Neural cell (in vitro differentiated cells): ENCODE measurements around the gene MEMO1. TPM values are rescaled to one million over a fixed set of nuclear protein-coding genes. Genes with fewer than 3 reads are reported as not detected.

Experiments used
- H2AFZ ChIP-seq: fragments of 200-600, 300-800 bp; sonication (generic), shearing (Covaris generic); 2 replicates; pipeline ENCODE4 v1.6.0; 2014; ENCODE audit warnings: low read depth, mild to moderate bottlenecking, antibody characterized with exemption, low read length, moderate library complexity
- H3F3A ChIP-seq: fragments of 200-600 bp; shearing (Covaris generic); 2 replicates; pipeline ENCODE4 v1.6.1; 2016; ENCODE audit warnings: mild to moderate bottlenecking, moderate library complexity, mixed read lengths, antibody characterized with exemption, low read length; ENCODE audit not compliant: insufficient read depth, poor library complexity, severe bottlenecking
- H3K27ac ChIP-seq: fragments of 200-600, 300-800 bp; sonication (generic), shearing (Covaris generic); 2 replicates; pipeline ENCODE4 v1.5.1; 2014; ENCODE audit warnings: mild to moderate bottlenecking, low read length, moderate library complexity
- H3K27me3 ChIP-seq: fragments of 300-800, 200-600 bp; sonication (generic), shearing (Covaris generic); 2 replicates; pipeline ENCODE4 v1.6.0; 2014; ENCODE audit warnings: mild to moderate bottlenecking, low read depth, low read length, moderate library complexity; ENCODE audit not compliant: insufficient read depth
- H3K36me3 ChIP-seq: fragments of 300-800, 200-600 bp; sonication (generic), shearing (Covaris generic); 2 replicates; pipeline ENCODE4 v1.5.1; 2014; ENCODE audit warnings: mild to moderate bottlenecking, antibody characterized with exemption, low read length, moderate library complexity; ENCODE audit not compliant: insufficient read depth
- H3K4me2 ChIP-seq: fragments of 300-800, 200-600 bp; sonication (generic), shearing (Covaris generic); 2 replicates; pipeline ENCODE4 v1.6.0; 2014; ENCODE audit warnings: mild to moderate bottlenecking, low read length
- H3K4me3 ChIP-seq: fragments of 300-800, 200-600 bp; sonication (generic), shearing (Covaris generic); 2 replicates; pipeline ENCODE4 v1.5.1; 2014; ENCODE audit warnings: mild to moderate bottlenecking, low read length, moderate library complexity
- H3K79me2 ChIP-seq: fragments of 200-600 bp; shearing (Covaris generic); replicated peaks from 2 replicates; pipeline ENCODE4 v1.6.0; 2014; ENCODE audit warnings: mild to moderate bottlenecking, low read length, moderate library complexity; ENCODE audit not compliant: insufficient read depth
- H3K9ac ChIP-seq: fragments of 300-800, 200-600 bp; sonication (generic), shearing (Covaris generic); 2 replicates; pipeline ENCODE4 v1.6.1; 2016; ENCODE audit warnings: mild to moderate bottlenecking, low read length, mixed read lengths
- H3K9me2 ChIP-seq: fragments of 200-600 bp; shearing (Covaris generic); 2 replicates; pipeline ENCODE4 v1.6.1; 2016; ENCODE audit warnings: mild to moderate bottlenecking, low read length, mixed read lengths; ENCODE audit not compliant: insufficient read depth
- H3K9me3 ChIP-seq: fragments of 200-600, 300-800 bp; sonication (generic), shearing (Covaris generic); 2 replicates; pipeline ENCODE4 v1.6.1; 2016; ENCODE audit warnings: mild to moderate bottlenecking, mixed run types, low read length, moderate library complexity, mixed read lengths
- H4K20me1 ChIP-seq: fragments of 200-600 bp; shearing (Covaris generic); 2 replicates; pipeline ENCODE4 v1.6.1; 2016; ENCODE audit warnings: mild to moderate bottlenecking, mixed run types; ENCODE audit not compliant: insufficient read depth
- CTCF ChIP-seq: fragments of 450-650 bp; IDR thresholded peaks from 2 replicates; pipeline ENCODE4 v1.5.1; 2014; ENCODE audit warnings: antibody characterized with exemption, mild to moderate bottlenecking, moderate library complexity; ENCODE audit not compliant: poor library complexity, severe bottlenecking
- EP300 ChIP-seq: fragments of 450-650 bp; conservative IDR thresholded peaks from 2 replicates; pipeline ENCODE4 v1.6.1; 2014; ENCODE audit warnings: antibody characterized with exemption, mild to moderate bottlenecking, moderate library complexity; ENCODE audit not compliant: poor library complexity, severe bottlenecking
- EZH2 ChIP-seq: fragments of 200-600, 300-800 bp; shearing (Covaris generic), sonication (generic); IDR thresholded peaks from 2 replicates; pipeline ENCODE4 v1.6.1; 2014; ENCODE audit warnings: antibody characterized with exemption, low read length, borderline replicate concordance, mild to moderate bottlenecking; ENCODE audit not compliant: insufficient read depth, poor library complexity, severe bottlenecking
- MXI1 ChIP-seq: fragments of 450-650 bp; conservative IDR thresholded peaks from 2 replicates; pipeline ENCODE4 v1.6.1; 2014; ENCODE audit warnings: antibody characterized with exemption, mild to moderate bottlenecking; ENCODE audit not compliant: poor library complexity, severe bottlenecking
- POLR2AphosphoS5 ChIP-seq: IDR thresholded peaks from 2 replicates; pipeline ENCODE4 v1.6.1; 2012
- RAD21 ChIP-seq: fragments of 450-650 bp; conservative IDR thresholded peaks from 2 replicates; pipeline ENCODE4 v1.6.1; 2014; ENCODE audit warnings: antibody characterized with exemption, mild to moderate bottlenecking, moderate library complexity
- SMC3 ChIP-seq: fragments of 450-650 bp; conservative IDR thresholded peaks from 2 replicates; pipeline ENCODE4 v1.6.1; 2014; ENCODE audit warnings: antibody characterized with exemption, mild to moderate bottlenecking, moderate library complexity; ENCODE audit not compliant: poor library complexity
- TAF1 ChIP-seq: IDR thresholded peaks from 2 replicates; pipeline ENCODE4 v1.6.1; 2012; ENCODE audit warnings: low read depth
- polyA plus RNA-seq: library from polyadenylated mRNA; depleted of rRNA; stranded (reverse); fragments of >200 nt; gene quantifications from 2 replicates; pipeline ENCODE4 v1.2.3, GENCODE V29; 2014
- TF ChIP-seq, protein P1 (sequence below): IDR thresholded peaks from 2 replicates; pipeline ENCODE4 v1.6.1; 2012; ENCODE audit warnings: borderline replicate concordance

Gene MEMO1
- polyA plus RNA-seq, 1 donor from 2014 or later, result 124 TPM

DNA sequence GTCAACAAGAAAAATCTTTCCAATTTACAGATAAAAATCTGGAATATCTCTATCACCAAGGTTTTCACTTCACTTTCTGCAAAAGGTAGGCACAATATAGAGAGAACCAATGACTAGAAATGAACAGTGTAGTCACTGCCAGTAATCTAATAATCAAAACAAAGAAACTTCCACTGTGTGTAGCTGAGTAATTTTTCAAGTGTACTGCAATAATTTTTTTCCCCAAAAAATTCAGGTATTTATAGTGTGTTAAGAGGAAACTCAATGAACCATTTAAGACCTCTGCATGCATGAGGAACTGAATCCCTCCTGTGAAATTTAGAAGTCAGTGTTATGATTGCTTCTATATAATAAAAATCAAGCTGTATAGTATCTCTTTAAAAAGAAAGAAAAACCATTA lies 121.8 kb downstream of the MEMO1 start:
- H2AFZ ChIP-seq, result no peak overlapping the region
- no peak overlapping the region for H3K4me2 ChIP-seq
- H3K9me3 ChIP-seq, result no peaks in the 10 kb centered on the region
- no peaks in the 10 kb centered on the region for H3K36me3 ChIP-seq
- H3K9me2 ChIP-seq, result no peaks in the 10 kb centered on the region
- H3K79me2 ChIP-seq, result no peaks in the 10 kb centered on the region
- TF ChIP-seq EP300 (no peak), CTCF (no peak)
- TF ChIP-seq, protein P1, sequence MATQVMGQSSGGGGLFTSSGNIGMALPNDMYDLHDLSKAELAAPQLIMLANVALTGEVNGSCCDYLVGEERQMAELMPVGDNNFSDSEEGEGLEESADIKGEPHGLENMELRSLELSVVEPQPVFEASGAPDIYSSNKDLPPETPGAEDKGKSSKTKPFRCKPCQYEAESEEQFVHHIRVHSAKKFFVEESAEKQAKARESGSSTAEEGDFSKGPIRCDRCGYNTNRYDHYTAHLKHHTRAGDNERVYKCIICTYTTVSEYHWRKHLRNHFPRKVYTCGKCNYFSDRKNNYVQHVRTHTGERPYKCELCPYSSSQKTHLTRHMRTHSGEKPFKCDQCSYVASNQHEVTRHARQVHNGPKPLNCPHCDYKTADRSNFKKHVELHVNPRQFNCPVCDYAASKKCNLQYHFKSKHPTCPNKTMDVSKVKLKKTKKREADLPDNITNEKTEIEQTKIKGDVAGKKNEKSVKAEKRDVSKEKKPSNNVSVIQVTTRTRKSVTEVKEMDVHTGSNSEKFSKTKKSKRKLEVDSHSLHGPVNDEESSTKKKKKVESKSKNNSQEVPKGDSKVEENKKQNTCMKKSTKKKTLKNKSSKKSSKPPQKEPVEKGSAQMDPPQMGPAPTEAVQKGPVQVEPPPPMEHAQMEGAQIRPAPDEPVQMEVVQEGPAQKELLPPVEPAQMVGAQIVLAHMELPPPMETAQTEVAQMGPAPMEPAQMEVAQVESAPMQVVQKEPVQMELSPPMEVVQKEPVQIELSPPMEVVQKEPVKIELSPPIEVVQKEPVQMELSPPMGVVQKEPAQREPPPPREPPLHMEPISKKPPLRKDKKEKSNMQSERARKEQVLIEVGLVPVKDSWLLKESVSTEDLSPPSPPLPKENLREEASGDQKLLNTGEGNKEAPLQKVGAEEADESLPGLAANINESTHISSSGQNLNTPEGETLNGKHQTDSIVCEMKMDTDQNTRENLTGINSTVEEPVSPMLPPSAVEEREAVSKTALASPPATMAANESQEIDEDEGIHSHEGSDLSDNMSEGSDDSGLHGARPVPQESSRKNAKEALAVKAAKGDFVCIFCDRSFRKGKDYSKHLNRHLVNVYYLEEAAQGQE, result no peak
- no peaks in the 10 kb centered on the region for H3K27me3 ChIP-seq
- H3K27ac ChIP-seq, result no peak overlapping the region
- H3F3A ChIP-seq, result no peaks in the 10 kb centered on the region
- H3K4me3 ChIP-seq, result no peak overlapping the region
- no peaks in the 10 kb centered on the region for H4K20me1 ChIP-seq
- no peak overlapping the region for H3K9ac ChIP-seq

- TF ChIP-seq RAD21 (no peak), SMC3 (no peak), CTCF (no peak), POLR2AphosphoS5 (no peak), MXI1 (no peak), TAF1 (no peak), EP300 (no peak), EZH2 (no peak)
- TF ChIP-seq, protein P1, result no peak
- Histone ChIP-seq H3K4me3 (no peak overlapping the region), H3K9ac (no peak overlapping the region), H3F3A (no peaks in the 10 kb centered on the region), H2AFZ (no peak overlapping the region), H3K36me3 (no peaks in the 10 kb centered on the region), H3K4me2 (no peak overlapping the region), H3K27me3 (no peaks in the 10 kb centered on the region), H3K79me2 (no peaks in the 10 kb centered on the region), H3K27ac (no peak overlapping the region), H3K9me3 (no peaks in the 10 kb centered on the region), H4K20me1 (no peaks in the 10 kb centered on the region), H3K9me2 (no peaks in the 10 kb centered on the region)
Observed at GRCh38 chr2:31888550-31888949, 122.3 kb downstream of the MEMO1 start.
